ENCODE data around the gene DENND1A. TPM values are rescaled to one million over a fixed set of nuclear protein-coding genes. Genes with fewer than 3 reads are reported as not detected.

DENND1A gene
- total RNA-seq, 1 donor from 2014 or later = 23.0 TPM

- Histone ChIP-seq H3K4me1 (no peaks in the 10 kb centered on the region), H3K27me3 (ENCODE audit: low read depth) (no peaks in the 10 kb centered on the region), H3K36me3 (no peaks in the 10 kb centered on the region), H3K27ac (no peak overlapping the region), H3K9me3 (no peaks in the 10 kb centered on the region), H3K4me3 (no peak overlapping the region)
- DNase-seq = no peak
- no peak for ATAC-seq
- intact Hi-C loops (cut with DNase I) = no loop called here
- no peak for TF ChIP-seq CTCF (IDR thresholded peaks at IDR 0.05)
These were observed 447.5 kb downstream of the DENND1A start for GRCh38 chr9:123482295-123482968.

GRCh38 chr9:123481209-123481865 lies 448.6 kb downstream of the DENND1A start:
- intact Hi-C loops (cut with DNase I) = no loop called here
- no peaks in the 10 kb centered on the region for H3K9me3 ChIP-seq
- H3K36me3 ChIP-seq = no peaks in the 10 kb centered on the region
- no peak overlapping the region for H3K27ac ChIP-seq
- no peak overlapping the region for H3K4me3 ChIP-seq
- no peak for ATAC-seq
- no peaks in the 10 kb centered on the region for H3K4me1 ChIP-seq
- no peak for DNase-seq
- no peaks in the 10 kb centered on the region for H3K27me3 ChIP-seq (ENCODE audit: low read depth)
- no peak for TF ChIP-seq CTCF (IDR thresholded peaks at IDR 0.05)

- Histone ChIP-seq H3K27ac (no peak overlapping the region), H3K36me3 (no peaks in the 10 kb centered on the region), H3K4me1 (no peaks in the 10 kb centered on the region), H3K4me3 (no peak overlapping the region), H3K27me3 (ENCODE audit: low read depth) (no peaks in the 10 kb centered on the region), H3K9me3 (no peaks in the 10 kb centered on the region)
- DNase-seq = no peak
- no peak for ATAC-seq
- intact Hi-C loops (cut with DNase I) = no loop called here
- no peak for TF ChIP-seq CTCF (IDR thresholded peaks at IDR 0.05)
These were observed 449.1 kb downstream of the DENND1A start for GRCh38 chr9:123480791-123481190.

GRCh38 chr9:123480096-123480495 lies 449.8 kb downstream of the DENND1A start:
- intact Hi-C loops (cut with DNase I) = no loop called here
- Histone ChIP-seq H3K36me3 (no peaks in the 10 kb centered on the region), H3K4me3 (no peak overlapping the region), H3K27ac (no peak overlapping the region), H3K9me3 (no peaks in the 10 kb centered on the region), H3K27me3 (ENCODE audit: low read depth) (no peaks in the 10 kb centered on the region), H3K4me1 (no peaks in the 10 kb centered on the region)
- ATAC-seq (no peak), DNase-seq (no peak)
- no peak for TF ChIP-seq CTCF (IDR thresholded peaks at IDR 0.05)

- Histone ChIP-seq H3K27ac (no peak overlapping the region), H3K4me3 (no peak overlapping the region), H3K4me1 (no peaks in the 10 kb centered on the region), H3K36me3 (no peaks in the 10 kb centered on the region), H3K27me3 (ENCODE audit: low read depth) (no peaks in the 10 kb centered on the region), H3K9me3 (no peaks in the 10 kb centered on the region)
- TF ChIP-seq CTCF (IDR thresholded peaks at IDR 0.05) = no peak
- DNase-seq (no peak), ATAC-seq (no peak)
- intact Hi-C loops (cut with DNase I) = no loop called here
These were observed 450.8 kb downstream of the DENND1A start for GRCh38 chr9:123478967-123479602.

Measured in lower lobe of right lung (tissue), 2 donors.